HL-60 (cell line): Measurements from ENCODE around the gene STRIT1.

Source experiments
- CTCF ChIP-seq: IDR thresholded peaks from one replicate; pipeline ENCODE4 v1.5.1; 2011; ENCODE audit warnings: low read length, control low read depth, inconsistent platforms; ENCODE audit not compliant: insufficient read depth
- GABPA ChIP-seq: IDR thresholded peaks from 2 replicates; pipeline ENCODE4 v1.6.1; 2012; ENCODE audit warnings: low read depth
- POLR2AphosphoS5 ChIP-seq: IDR thresholded peaks from 2 replicates; pipeline ENCODE4 v1.6.1; 2012; ENCODE audit warnings: low read depth
- REST ChIP-seq: IDR thresholded peaks from 2 replicates; pipeline ENCODE4 v1.6.1; 2012; ENCODE audit warnings: low read depth; ENCODE audit not compliant: insufficient replicate concordance

GRCh38 chr3:155302481-155302880 lies 9.0 kb upstream of the STRIT1 start:
- TF ChIP-seq CTCF: no peak
- no peak for TF ChIP-seq REST
- TF ChIP-seq GABPA: no peak
- no peak for TF ChIP-seq POLR2AphosphoS5
